GM12892 (cell line): Measurements from ENCODE around the gene LCE1A.

Experiments
- POLR2A ChIP-seq: IDR thresholded peaks from 2 replicates; pipeline ENCODE4 v1.6.1; 2011; ENCODE audit warnings: low read depth, low read length, control low read depth
- POLR2AphosphoS5 ChIP-seq: IDR thresholded peaks from 2 replicates; pipeline ENCODE4 v1.6.1; 2011; ENCODE audit warnings: low read depth, low read length, control low read depth
- TAF1 ChIP-seq: IDR thresholded peaks from 2 replicates; pipeline ENCODE4 v1.6.1; 2011; ENCODE audit warnings: low read depth, mild to moderate bottlenecking, control low read depth, low read length, borderline replicate concordance

GRCh38 chr1:152827173-152827572 is at the start of gene LCE1A:
- no peak for TF ChIP-seq POLR2A
- no peak for TF ChIP-seq POLR2AphosphoS5
- no peak for TF ChIP-seq TAF1
